Activated T-helper 1 cell treated with Interleukin-2 at 50 U/mL for 16 hours (primary cell): Measurements from ENCODE around the gene INVS.
"Not testable (repeated sequence)": the region's sequence is repeated elsewhere in the genome, so short reads cannot be mapped to it uniquely, and the experiment has no call there.

ENCODE experiments used
- DNase-seq: peaks from one replicate; pipeline ENCODE4 v3.0.0-alpha.2; 2020; ENCODE audit warnings: low read depth

Gene INVS

DNA sequence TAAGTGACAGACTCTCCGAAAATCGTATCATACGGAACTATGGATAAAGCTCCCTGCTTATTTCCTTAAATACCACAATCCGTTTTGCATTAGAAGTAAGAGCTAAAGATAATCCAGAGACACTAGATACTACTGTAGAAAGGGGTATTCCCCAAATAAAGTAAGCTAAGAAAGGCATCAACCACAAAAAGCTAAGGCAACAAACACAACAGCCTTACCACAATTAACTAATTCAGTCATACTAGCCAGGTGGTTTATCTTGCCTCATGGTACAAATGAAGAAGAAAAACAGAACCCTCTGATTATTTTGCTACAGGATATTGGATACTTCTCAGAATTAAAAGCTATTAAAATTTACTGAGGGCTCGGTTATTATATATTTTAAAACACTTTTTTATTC is 14.3 kb upstream of the INVS start:
- DNase-seq: no peak

DNA sequence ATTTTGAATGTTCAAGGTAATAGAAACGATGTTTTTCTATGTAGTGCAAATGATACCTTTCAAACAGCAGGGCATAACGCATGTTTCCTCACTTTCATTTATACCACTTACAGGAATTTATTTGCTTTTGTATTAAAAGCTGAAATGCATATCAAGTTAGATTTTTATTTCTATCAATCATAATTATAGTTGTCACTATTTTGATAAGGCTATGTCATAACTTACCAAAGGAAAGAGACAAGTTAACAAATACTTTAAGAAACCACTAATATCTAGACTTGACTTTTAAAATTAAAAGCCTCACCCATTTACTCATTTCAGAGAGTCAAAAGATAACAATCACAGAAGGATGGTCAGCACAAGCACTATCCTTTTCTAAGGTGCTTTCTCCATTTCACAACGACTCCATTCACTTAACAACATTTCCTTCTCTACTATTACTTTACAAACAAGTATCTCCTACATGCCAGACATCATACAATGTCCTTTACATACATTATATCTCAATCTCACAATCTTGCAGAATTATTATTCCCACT is 12.9 kb upstream of the INVS start:
- DNase-seq: no peak

DNA sequence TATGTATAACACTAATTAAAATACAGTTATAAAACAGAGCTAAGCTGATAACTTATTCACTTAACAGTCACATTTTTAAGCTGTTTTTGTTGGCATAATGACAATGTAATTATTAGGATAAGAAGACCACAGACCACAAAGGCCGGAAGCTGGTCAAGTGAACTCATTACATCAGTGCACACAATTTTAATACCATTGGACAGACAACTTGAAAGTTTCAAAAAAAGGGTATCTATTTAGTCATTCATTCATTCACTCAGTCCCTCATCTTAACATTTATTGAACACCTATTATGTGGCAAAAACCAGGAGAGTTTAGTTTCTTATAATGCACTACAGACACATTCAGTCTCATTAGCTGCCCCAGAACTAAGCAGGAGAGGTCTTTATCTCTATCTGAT is 11.8 kb upstream of the INVS start:
- DNase-seq: no peak

DNA sequence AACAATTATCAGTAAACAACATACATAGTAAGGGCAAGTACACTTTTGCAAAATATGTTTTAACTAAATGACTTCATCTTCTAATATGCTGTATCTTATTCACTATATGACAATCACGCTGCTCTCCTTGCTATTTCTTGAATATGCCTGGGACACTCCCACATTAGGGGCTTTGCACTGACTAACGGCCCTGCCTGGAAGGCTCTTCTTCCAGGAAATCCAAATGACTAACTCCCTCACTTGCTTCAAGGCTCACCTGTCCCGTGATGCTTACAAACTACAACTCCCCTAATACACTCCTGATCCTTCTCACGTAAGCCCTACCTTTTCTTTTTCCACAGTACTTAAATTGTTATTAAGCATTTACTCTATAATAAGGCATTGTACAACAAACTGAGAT is 10.8 kb upstream of the INVS start:
- no peak for DNase-seq

DNA sequence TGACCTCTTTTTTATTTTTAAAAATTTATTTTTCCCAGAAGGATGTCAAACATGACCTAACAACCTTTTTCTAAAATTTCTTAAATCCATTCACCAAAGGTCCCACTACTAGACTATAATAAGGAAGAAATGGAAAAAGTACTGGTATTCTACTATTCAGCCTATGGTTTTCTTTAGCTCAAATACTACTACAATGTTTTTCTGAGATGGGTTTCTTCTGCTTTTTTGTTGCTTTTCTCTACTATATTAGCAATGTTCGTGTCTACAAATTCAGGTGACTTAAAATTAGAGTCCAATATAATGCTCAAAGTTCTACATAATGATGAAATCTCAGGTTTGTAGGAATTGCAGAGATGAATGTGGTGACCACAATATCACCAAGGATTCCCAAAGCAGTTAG is 8.2 kb upstream of the INVS start:
- no peak for DNase-seq

DNA sequence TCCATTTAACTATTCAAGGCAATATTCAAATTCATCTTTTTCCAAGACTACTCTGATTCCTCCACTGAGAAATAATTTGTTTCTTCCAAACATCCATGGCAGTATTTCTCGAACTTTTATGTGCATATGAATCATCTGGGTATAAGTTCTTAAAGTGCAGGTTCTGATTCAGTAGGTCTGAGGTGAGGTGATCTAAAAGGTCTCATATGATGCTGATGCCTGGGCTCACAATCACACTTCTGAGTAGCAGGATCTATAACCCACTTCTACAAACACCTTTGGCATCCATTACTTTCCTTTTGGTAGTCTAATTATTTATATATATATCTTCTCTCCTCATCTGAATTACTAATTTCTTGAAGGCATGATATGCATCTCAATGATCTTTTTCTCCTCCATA is 7.4 kb upstream of the INVS start:
- DNase-seq: no peak

DNA sequence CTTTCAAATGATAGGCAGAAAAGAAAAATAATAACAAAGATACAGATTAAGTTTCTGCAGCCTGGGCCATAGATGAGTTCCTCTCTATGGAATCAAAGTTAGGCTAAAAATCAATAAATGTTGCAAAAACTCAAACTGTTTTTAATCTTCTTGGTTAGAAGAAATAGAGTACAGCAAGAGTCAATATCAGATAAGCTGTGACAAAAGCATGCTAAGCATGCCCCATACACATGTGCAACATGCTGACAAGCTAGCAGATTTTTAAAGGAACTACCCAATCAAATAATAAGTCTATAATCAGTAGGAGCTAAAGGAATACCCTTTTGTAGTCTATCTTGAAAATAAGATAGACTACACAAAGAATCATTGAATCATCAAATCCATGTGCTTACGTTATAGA is 7.0 kb upstream of the INVS start:
- no peak for DNase-seq

DNA sequence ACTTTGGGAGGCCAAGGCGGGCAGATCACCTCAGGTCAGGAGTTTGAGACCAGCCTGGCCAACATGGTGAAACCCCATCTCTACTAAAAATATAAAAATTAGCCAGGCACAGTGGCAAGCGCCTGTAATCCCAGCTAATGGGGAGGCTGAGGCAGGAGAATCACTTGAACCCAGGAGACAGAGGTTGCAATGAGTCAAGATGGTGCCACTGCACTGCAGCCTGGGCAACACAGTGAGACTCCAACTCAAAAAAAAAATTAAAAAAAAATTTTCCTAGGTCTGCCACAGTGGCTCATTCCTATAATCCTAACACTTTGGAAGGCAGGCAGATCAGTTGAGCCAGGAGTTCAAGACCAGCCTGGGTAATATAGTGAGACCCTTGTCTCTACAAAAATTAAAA is 4.6 kb upstream of the INVS start:
- DNase-seq: not testable (repeated sequence)

DNA sequence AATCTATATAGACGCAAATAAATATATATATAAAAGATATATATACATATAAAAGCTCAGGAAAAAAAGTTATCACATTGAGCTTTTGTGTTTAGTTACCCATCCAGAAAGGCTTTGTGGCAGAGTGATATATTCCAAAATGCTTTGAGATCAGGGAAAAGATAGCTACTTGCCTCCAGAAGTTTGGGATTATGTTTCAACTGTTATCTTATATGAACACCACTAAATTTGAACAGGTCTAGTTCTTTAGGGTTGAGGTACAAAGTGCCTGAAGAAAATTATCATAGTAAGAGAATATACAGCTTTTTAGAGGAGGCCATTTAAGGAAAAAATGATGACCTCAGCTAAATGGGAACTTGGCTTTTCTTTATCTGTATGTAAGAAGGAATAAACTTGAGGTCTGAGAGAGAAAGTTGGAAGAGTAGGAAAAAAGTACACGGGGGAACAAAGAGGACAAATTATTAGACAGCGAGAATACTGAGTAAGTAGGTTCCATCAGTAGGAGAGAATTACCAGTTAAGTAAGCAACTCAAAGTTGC is 2.6 kb upstream of the INVS start:
- DNase-seq: no peak

DNA sequence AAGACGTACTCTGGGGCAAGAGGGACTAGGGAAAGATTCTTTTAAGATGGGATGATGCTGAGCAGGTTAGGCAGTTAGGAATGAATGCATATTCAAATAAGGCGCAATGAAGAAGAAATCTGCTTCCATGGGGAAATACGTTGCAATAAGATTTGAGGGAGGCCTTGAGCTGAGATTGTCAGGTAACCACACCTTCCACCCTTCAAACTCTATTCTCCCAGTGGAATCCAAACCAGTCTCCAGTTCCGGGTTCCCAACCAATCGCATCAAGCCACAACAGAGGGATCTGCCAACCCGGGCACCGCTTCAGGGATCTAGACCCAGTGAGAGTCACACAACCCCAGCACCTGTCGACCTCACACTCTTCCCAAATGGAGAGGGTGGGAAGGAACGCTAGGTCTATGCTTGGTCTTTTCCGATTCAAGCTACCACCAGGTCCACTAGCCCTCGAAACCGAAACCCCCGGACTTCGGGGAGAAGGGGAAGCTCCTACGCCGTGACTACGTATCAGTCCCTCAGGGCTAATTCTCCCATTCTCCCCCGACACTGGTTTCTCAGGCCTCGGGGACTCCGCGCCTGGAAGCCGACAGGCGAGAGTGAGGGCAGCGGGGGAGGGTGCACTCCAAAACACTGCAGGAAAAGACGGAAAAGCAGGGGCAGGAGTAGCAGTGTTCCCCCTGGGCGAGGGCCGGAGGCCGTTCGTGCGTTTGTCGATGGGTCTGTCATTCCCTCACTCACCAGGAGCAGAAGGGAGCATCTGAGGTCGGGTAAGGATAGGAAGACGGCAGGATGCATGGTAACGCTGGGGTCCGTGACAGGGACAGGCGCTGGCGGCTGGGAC is 777 bp upstream of the INVS start:
- no peak for DNase-seq

DNA sequence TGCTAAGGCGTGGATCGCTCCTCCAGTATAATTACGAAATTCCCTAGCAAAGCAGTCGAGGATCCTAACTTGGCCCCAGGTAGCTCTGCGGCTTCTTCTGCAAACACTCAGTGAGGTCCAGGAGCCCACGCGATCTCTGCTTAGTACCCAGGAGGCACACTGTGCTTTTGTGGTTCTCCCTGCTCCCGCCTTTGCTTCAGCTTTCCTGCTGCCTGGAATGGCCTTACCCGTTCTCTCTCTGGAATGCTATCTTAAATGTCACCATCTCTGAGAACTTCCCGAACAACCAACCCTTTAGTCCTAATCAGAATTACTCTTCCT is 639 bp downstream of the INVS start:
- DNase-seq: no peak

DNA sequence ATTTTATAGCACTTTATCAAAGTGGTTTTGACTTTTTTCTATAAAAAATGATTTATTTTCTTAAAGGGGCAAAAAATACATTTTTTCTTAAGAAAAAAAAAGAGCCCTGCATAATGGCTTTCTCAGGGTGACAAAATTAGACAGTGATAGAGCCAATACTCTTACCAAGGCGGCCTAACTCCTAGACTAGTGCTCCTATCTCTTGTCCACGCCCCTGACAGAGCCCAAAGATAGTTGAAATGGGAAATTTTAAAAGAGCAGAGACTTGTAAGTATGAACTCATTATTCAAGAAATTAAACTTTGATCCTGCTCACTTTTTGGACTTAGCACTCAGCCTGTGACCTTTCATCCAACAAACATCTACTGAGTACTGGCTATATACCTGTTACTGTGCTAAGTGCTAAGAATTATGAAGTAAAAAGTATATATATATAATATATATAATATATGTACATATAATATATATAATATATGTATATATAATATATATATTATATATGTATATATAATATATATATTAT is 1.2 kb downstream of the INVS start:
- no peak for DNase-seq

DNA sequence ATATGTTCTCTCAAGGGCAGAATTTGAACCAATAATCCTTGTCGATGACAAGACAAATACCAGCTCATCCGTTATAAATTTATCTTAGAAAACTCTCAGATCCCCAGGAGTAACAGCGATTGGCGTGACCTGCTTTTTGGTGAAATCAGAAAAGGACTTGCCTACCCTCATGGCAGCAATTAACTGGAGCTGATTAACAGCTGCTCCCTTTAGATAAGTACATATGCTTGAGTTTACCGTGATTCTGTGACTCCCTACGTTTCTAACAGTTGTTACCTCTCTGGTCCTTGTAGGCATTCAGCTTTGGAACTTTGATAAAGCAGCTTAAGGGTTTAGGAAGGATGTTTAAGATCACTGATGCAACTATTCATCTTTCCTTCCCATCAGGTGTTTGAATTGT is 2.6 kb downstream of the INVS start:
- DNase-seq: no peak

DNA sequence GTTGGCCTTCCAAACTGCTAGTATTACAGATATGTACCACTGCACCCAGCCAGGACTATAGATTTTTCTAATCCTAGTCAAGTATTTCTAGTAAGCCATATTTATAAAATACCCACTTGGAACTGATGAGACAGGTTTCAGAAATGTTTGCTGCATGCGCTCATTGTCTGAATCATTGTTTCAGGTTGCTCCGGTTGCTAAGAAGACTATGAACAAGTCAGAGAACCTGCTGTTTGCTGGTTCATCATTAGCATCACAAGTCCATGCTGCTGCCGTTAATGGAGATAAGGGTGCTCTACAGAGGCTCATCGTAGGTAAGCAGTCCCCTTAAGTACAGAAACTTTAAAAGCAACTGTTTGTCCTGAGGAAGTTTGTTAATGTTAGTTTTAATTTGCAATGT is 5.3 kb downstream of the INVS start:
- DNase-seq: no peak

DNA sequence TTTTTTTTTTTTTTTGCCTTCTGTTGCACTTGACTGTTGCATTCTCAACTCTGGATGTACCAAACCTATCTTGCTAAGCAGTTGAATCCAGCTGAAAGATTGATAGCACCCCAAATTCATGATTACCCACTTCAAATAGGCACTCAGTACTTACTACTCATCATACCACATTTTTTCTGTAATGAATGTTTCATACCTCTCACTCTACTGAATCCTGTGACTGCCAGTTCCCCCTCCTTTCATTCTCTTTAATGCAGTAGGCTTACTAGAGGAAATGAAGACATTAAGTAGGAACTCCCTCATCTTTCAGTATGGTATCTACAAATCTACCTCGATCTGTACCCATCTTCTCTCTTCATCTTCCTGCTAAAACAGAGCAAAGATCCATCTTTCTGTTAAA is 6.8 kb downstream of the INVS start:
- DNase-seq: no peak

DNA sequence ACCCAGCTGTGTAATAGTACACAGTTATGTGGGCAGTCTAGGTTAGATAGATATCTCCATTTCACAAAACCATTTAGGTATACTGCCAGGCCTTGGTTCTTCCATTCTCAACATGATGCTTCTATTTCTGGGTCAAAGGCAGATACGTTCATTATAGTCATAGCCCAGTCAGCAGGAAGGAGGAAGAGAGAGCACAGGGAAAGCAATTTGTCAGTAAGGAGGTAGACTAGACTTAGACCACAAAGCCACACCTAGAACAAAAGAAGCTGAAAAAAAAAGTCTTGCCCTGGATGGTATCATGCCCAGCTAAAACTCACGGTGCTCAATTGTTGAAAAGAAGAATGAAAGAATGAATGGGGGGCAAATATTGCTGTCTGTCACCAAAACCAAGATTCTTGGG is 7.6 kb downstream of the INVS start:
- no peak for DNase-seq

DNA sequence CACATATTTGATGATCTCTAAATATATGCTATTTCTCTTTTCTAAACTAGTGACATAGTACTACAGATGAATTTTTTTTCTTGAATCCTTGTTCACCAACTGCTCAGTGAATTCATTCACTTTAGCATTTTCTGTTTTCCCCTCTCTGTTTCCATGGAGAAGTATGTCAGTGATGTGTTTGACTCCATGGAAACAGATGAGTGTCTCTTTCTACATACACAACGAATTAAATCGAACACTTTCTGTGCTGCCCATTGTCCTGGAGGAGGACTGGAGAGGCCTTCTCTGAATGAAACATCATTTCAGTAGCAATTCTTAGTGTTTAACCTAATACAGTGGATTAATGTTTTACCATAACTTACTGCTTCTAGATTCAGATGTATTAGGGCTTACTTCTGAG is 9.5 kb downstream of the INVS start:
- no peak for DNase-seq

DNA sequence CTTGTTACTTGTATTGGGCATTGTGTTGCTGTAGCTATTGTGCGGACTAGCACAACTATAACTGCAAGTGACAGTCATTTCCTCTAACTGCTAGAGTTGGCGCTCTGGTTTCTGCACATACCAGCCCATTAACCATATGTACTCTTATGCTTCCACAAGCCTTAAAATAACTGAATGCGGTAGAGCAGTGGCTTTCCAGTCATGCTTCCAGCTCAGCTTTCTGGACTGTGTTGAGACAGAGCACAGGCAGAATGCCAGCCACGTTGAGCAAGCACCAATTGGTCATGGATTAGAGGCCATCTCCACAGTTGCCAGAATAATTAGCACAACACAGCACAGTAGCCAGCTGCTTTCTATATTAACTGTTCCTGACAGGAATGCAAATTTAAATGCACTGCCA is 12.2 kb downstream of the INVS start:
- DNase-seq: no peak

DNA sequence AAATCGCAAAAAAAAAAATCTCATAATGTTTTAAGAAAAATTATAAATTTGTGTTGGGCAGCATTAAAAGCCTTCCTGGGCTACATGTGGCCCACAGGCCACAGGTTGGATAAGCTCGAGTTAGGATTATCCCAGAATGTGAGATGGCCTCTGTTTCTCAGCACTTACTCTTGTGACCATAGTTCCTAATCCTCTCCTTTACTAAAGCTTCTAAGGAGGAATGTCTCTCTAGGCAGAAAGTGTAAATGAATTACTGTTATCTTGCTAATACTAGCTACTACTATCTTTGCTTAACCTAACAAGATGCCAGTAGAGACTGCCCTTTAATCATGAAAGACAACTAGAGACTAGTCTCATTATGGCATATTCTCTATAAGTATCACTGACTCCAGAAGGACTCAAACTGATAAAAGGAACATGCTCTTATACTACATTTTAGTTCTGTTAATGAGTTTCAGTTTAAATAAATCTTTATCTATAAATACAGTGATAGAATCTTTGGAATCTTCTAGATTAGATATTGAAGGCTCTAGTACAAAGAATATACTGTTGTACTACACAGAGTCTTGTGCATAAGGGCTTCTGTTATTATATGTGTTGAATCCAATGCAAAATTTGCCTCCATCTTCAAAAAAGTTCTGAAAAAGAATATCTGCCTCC is 13.8 kb downstream of the INVS start:
- DNase-seq: no peak

DNA sequence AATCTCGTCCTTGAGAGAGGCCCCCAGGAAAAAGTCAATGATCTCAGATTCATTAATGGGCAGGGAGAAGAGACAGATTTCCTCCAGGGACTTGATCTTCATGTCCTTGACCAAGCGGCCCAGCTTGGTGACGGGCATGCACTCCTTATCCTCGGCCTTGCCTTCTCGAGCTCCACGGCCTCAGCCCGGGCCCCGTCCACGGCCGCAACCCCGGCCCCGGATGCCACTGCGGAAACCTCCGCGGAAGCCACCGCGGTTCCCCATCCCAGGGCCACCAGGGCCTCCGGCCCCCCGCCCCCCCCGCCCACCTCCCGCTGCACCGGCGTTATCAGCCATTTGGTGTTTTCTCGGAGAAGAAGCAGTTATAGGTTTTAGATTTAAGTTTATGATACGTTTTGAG is 18.3 kb downstream of the INVS start:
- no peak for DNase-seq

DNA sequence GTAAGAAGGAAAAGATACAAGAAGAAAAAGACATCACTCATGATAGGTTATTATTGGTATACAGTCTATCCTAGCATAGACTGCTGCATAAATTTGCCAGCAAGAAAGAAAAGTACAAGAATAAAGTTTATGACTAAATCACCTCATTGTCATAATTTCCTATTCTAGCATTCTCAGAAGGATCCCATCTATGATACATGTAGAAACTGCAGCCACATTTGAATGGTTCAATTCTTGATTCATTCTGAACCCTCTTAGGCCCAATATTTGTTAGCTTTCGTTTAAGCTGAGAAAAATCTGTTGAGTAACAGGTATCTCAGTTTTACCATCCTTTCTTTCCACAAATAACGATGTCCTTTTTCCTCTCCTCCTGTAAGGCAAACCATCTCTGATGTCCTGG is 21.2 kb downstream of the INVS start:
- DNase-seq: no peak

DNA sequence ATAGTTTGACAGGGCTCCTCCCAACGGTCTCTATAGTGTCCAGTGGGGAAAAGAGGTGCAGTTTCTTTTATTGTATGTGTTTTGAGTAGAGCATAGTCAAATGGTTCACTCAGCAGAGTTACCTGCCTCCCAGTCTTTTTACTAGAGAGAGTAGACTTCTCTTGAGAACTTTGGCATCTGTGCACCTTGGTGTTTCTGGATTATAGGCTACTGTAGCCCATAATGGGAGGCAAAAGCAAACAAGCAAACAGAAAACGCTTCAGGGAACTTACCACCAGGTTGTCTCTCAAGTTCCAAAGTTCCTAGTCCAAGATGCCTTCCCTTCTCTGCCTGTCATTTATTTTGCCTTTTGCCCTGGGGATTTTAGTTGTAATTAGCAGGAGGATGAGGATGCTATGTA is 26.2 kb downstream of the INVS start:
- no peak for DNase-seq

DNA sequence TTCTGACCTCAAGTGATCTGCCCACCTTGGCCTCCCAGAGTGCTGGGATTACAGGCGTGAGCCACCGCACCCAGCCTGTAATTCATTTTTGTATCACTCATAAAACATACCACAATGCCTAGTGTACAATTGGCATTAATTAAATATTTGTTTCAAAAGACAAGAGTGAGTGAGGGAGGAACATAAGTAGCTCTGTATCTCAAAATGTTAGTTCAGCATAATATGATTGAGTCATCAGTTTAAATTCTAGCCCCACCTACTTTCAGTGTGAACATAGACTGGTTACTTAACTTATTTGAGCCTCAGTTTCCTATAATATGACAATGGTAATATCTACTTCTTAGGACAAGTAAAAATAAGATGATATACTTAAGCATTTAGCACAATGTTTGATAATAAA is 26.9 kb downstream of the INVS start:
- no peak for DNase-seq
